Erythroblast (primary cell): ENCODE data around the gene HECW1.

ENCODE experiments used
- GATA1 ChIP-seq: IDR thresholded peaks from 2 replicates; pipeline ENCODE4 v1.6.1; 2011; ENCODE audit warnings: low read depth, mild to moderate bottlenecking, control low read depth, low read length, moderate library complexity
- POLR2A ChIP-seq: IDR thresholded peaks from 2 replicates; pipeline ENCODE4 v1.6.1; 2011; ENCODE audit warnings: mild to moderate bottlenecking, low read length

- TF ChIP-seq POLR2A (no peak), GATA1 (no peak)
Measured at GRCh38 chr7:43485580-43485979, 373.1 kb downstream of the HECW1 start.
